Stimulated activated CD4-positive, alpha-beta T cell treated with anti-CD3 and anti-CD28 coated beads, Interleukin-1b, Interleukin-23, amount 100 ng/mL, for 1 hour (primary cell): ENCODE results near the gene ADGRL3.

ENCODE experiments used
- DNase-seq, 2 donors: peaks; one replicate each; pipeline ENCODE4 v3.0.0-alpha.2; 2020; ENCODE audit warnings: low read depth in 2 of 2

ADGRL3 gene

DNA sequence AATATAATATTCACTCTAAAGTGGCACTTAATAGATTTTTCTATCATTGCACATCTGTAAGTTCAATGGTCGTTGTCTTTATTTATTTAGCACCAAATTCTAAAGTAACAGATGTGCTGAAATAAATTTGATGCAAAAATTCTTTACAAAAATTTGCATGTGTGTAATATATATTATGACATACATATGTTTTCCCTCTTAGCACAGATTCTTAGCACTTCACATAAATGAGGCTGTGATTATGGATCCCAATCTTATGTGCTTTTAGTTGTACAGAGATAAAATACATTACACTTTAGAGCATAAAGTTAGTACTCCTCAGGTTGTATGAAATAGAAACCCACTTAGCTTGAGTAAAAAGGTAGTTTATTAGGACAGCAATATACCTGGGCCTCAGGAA lies 915.1 kb downstream of the ADGRL3 start:
- no peak for DNase-seq

DNA sequence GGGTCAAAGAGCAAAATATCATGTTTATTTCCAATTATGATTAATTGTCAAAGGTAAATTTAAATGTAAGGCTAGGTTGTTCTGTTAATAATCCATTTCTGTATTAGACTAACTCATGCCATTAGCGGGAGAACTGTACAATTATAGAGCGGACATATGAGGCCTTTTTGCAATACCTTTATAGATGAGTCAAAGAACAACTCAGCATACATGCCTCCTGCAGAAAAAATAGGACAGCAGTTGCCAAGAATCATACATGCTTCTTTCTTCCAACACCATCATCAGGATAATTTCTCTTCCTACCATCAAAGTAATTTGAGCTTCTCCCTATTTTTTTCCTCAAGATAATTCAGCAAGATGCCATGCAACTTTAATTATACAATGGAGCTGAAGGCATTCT lies 917.8 kb downstream of the ADGRL3 start:
- DNase-seq, result no peak

DNA sequence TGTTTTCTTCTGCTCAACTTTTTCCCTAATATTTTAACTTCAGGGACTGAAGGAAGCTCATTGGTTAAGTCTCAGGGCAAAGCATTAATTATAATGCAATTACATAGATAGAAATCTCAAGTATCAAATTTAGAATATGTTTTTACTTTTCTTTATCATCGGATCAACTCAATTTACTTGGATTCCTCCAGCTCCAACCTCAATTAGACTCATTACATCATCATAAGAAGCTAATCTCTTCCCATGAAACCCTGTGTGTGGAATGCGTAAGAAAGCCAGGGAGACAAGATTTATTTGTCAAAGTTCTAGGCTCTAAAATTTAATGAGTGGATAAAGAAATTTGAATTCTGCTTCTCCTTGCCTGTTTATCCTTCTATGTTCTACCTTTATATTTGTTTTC lies 918.4 kb downstream of the ADGRL3 start:
- no peak for DNase-seq

GRCh38 chr4:62119195-62119594 lies 919.1 kb downstream of the ADGRL3 start:
- no peak for DNase-seq

- no peak for DNase-seq
These were observed 926.1 kb downstream of the ADGRL3 start for GRCh38 chr4:62126064-62126732.
